Keratinocyte (primary cell): ENCODE results near the gene RGS3. TPM values are rescaled to one million over a fixed set of nuclear protein-coding genes. Genes with fewer than 3 reads are reported as not detected.

Source experiments
- DNase-seq: peaks from one replicate; pipeline ENCODE4 v3.0.0-alpha.2; 2011; ENCODE audit warnings: low read depth, missing footprints, low spot score
- FAIRE-seq: peaks from 2 replicates; lab custom pipeline; 2011; peaks lifted over from hg19 to GRCh38; lab: Jason Lieb, UNC
- H2AFZ ChIP-seq: 2 replicates; pipeline ENCODE4 v1.6.0; 2012; ENCODE audit warnings: low read length, control low read depth, inconsistent platforms; ENCODE audit not compliant: control insufficient read depth
- H3K27ac ChIP-seq: 2 replicates; pipeline ENCODE4 v1.5.1; 2011; ENCODE audit warnings: low read length; ENCODE audit not compliant: control insufficient read depth, insufficient read depth
- H3K27me3 ChIP-seq: 3 replicates; pipeline ENCODE4 v1.6.0; 2011; ENCODE audit warnings: low read length; ENCODE audit not compliant: control insufficient read depth, insufficient read depth; ENCODE audit errors: extremely low read depth
- H3K36me3 ChIP-seq, 2 experiments: 2 replicates in 1 of 2; 3 replicates in 1 of 2; pipeline ENCODE4 v1.5.1; 2011; ENCODE audit warnings: low read length in 2 of 2, mild to moderate bottlenecking in 1 of 2; ENCODE audit not compliant: control insufficient read depth in 2 of 2, insufficient read depth in 2 of 2; ENCODE audit errors: extremely low read depth in 1 of 2
- H3K4me1 ChIP-seq: 3 replicates; pipeline ENCODE4 v1.5.1; 2011; ENCODE audit warnings: low read length; ENCODE audit not compliant: control insufficient read depth, insufficient read depth; ENCODE audit errors: extremely low read depth
- H3K4me2 ChIP-seq: 3 replicates; pipeline ENCODE4 v1.6.0; 2011; ENCODE audit warnings: low read depth, low read length; ENCODE audit not compliant: control insufficient read depth, insufficient read depth; ENCODE audit errors: extremely low read depth
- H3K4me3 ChIP-seq, 3 experiments: fragments of 200-600 bp in 1 of 3; sonication (generic) in 1 of 3; 2 replicates in 2 of 3; 3 replicates in 1 of 3; pipeline ENCODE4 v1.5.1; 2011 to 2016; ENCODE audit warnings: low read length in 3 of 3, mild to moderate bottlenecking in 3 of 3, control low read depth in 2 of 3, inconsistent platforms in 1 of 3, low read depth in 1 of 3, mixed read lengths in 1 of 3, mixed run types in 1 of 3, moderate library complexity in 1 of 3; ENCODE audit not compliant: control insufficient read depth in 2 of 3, insufficient read depth in 2 of 3; ENCODE audit errors: extremely low read depth in 1 of 3
- H3K79me2 ChIP-seq: 2 replicates; pipeline ENCODE4 v1.6.0; 2012; ENCODE audit warnings: low read length; ENCODE audit not compliant: control insufficient read depth, insufficient read depth
- H3K9ac ChIP-seq: 3 replicates; pipeline ENCODE4 v1.6.0; 2011; ENCODE audit warnings: low read length; ENCODE audit not compliant: control insufficient read depth, insufficient read depth; ENCODE audit errors: extremely low read depth
- H3K9me1 ChIP-seq: 3 replicates; pipeline ENCODE4 v1.6.0; 2011; ENCODE audit warnings: low read length; ENCODE audit not compliant: control insufficient read depth, insufficient read depth; ENCODE audit errors: extremely low read depth
- H3K9me3 ChIP-seq: 2 replicates; pipeline ENCODE4 v1.5.1; 2012; ENCODE audit warnings: low read depth, low read length; ENCODE audit not compliant: control insufficient read depth
- H4K20me1 ChIP-seq: 3 replicates; pipeline ENCODE4 v1.6.0; 2011; ENCODE audit warnings: low read length; ENCODE audit not compliant: control insufficient read depth, insufficient read depth; ENCODE audit errors: extremely low read depth
- CTCF ChIP-seq, 3 experiments: IDR thresholded peaks in 1 of 3; conservative IDR thresholded peaks in 1 of 3; optimal IDR thresholded peaks in 1 of 3; 2 replicates in 2 of 3; 3 replicates in 1 of 3; pipeline versions ENCODE3 to v1.5.1; 2011; ENCODE audit warnings: low read length in 3 of 3, mild to moderate bottlenecking in 3 of 3, moderate library complexity in 2 of 3, control low read depth in 1 of 3, inconsistent platforms in 1 of 3; ENCODE audit not compliant: insufficient read depth in 2 of 3; ENCODE audit errors: extremely low read depth in 1 of 3
- EZH2 ChIP-seq: IDR thresholded peaks from one replicate; pipeline ENCODE4 v1.6.1; 2012; ENCODE audit warnings: inconsistent platforms, mild to moderate bottlenecking, low read length, moderate library complexity
- dilution Hi-C: fragments of 300-500 bp; cut with MboI; formaldehyde crosslinking; loops from one replicate; pipeline ENCODE4 v1.7.0; 2020; ENCODE audit warnings: low sequenced_read_pairs; ENCODE audit not compliant: extremely low pct_ligation_motif_present
- polyA plus RNA-seq, 5 experiments: library from polyadenylated mRNA; depleted of rRNA in 3 of 5; stranded (reverse) in 3 of 5; stranded (forward) in 1 of 5; unstranded in 1 of 5; fragments of >200 nt; gene quantifications; 1 replicate in 1 of 5; 2 replicates in 3 of 5; 3 replicates in 1 of 5; pipeline versions ENCODE4 v1.2.1 to v1.2.3, GENCODE V29; 2011 to 2012; ENCODE audit warnings: missing spikeins in 2 of 5, low read depth in 1 of 5, low replicate concordance in 1 of 5

RGS3 gene
- polyA plus RNA-seq, 1 donor (not counting 4 experiments of a cell fraction or from before 2014, with no cell fraction given): 19.6 TPM

- peaks cover 3 to 11% of the 10 kb centered on the region in 2 experiments for H3K36me3 ChIP-seq
- H3K9ac ChIP-seq: no peak overlapping the region
- peaks cover 48% of the 10 kb centered on the region for H3K4me1 ChIP-seq
- no peak overlapping the region for H3K4me3 ChIP-seq
- no peak for FAIRE-seq
- no peaks in the 10 kb centered on the region for H3K27me3 ChIP-seq
- H3K79me2 ChIP-seq: peaks cover 48% of the 10 kb centered on the region
- no peak for TF ChIP-seq EZH2
- no peak for TF ChIP-seq CTCF (optimal IDR thresholded peaks at IDR 0.05 in 1 of 3, IDR thresholded peaks at IDR 0.05 in 1 of 3, conservative IDR thresholded peaks at IDR 0.05 in 1 of 3; ENCODE audit: extremely low read depth in 1 of 3, insufficient read depth in 2 of 3, low read length in 3 of 3)
- H3K9me3 ChIP-seq: no peaks in the 10 kb centered on the region
- H2AFZ ChIP-seq: no peak overlapping the region
- dilution Hi-C loops: no loop called here
- H3K27ac ChIP-seq: no peak overlapping the region
- no peak for DNase-seq
- H3K4me2 ChIP-seq: no peak overlapping the region
- H3K9me1 ChIP-seq: peaks cover 2% of the 10 kb centered on the region
- H4K20me1 ChIP-seq: peaks cover 4% of the 10 kb centered on the region
These were observed 105.2 kb downstream of the RGS3 start for GRCh38 chr9:113568571-113569321.

GRCh38 chr9:113569472-113570060, 106.0 kb downstream of the RGS3 start:
- peaks cover 48% of the 10 kb centered on the region for H3K79me2 ChIP-seq
- FAIRE-seq: no peak
- no peak for DNase-seq

More at GRCh38 chr9:113569472-113570060, 106.0 kb downstream of the RGS3 start:
- peaks cover 2% of the 10 kb centered on the region for H3K9me1 ChIP-seq
- peaks cover 3 to 15% of the 10 kb centered on the region in 2 experiments for H3K36me3 ChIP-seq
- H3K27me3 ChIP-seq: no peaks in the 10 kb centered on the region
- no peak overlapping the region for H3K27ac ChIP-seq
- dilution Hi-C loops: no loop called here
- H4K20me1 ChIP-seq: peaks cover 4% of the 10 kb centered on the region
- no peak overlapping the region for H3K4me3 ChIP-seq
- no peaks in the 10 kb centered on the region for H3K9me3 ChIP-seq
- TF ChIP-seq EZH2 (no peak), CTCF (optimal IDR thresholded peaks at IDR 0.05 in 1 of 3, IDR thresholded peaks at IDR 0.05 in 1 of 3, conservative IDR thresholded peaks at IDR 0.05 in 1 of 3; ENCODE audit: extremely low read depth in 1 of 3, insufficient read depth in 2 of 3, low read length in 3 of 3) (no peak)
- peaks cover 52% of the 10 kb centered on the region for H3K4me1 ChIP-seq
- H2AFZ ChIP-seq: no peak overlapping the region
- H3K9ac ChIP-seq: no peak overlapping the region
- H3K4me2 ChIP-seq: no peak overlapping the region
